Measurements from ENCODE around the gene NKAIN4.

DNA sequence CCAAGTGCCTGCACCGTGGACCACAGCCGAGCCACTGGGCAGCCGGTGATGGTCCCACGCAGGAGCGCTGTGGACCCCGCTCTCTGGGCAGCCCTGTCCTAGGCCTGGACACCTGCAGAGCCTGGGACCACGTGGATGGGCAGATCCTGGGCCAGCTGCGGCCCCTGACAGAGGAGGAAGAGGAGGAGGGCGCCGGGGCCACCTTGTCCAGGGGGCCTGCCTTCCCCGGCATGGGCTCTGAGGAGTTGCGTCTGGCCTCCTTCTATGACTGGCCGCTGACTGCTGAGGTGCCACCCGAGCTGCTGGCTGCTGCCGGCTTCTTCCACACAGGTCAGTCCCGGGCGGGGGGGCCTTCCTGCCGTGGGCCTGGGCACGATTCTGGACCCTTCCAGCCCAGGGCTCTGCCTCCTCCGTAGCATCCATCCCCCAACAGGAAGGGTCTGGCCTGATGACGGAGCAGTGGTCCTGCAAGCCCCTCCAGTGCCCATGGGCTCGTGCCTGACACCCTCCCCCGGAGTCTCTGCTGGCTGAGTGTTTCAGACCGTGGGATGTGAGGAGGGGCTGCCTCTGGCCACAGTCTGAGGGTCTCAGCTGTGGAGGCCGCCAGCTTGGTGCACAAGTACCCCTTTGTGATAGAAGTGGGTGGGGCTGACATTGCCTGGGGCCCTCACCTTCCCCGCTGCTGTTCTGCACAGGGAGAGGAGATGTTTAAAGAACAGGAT, 18.0 kb downstream of the NKAIN4 start:
- TF ChIP-seq, protein P1, sequence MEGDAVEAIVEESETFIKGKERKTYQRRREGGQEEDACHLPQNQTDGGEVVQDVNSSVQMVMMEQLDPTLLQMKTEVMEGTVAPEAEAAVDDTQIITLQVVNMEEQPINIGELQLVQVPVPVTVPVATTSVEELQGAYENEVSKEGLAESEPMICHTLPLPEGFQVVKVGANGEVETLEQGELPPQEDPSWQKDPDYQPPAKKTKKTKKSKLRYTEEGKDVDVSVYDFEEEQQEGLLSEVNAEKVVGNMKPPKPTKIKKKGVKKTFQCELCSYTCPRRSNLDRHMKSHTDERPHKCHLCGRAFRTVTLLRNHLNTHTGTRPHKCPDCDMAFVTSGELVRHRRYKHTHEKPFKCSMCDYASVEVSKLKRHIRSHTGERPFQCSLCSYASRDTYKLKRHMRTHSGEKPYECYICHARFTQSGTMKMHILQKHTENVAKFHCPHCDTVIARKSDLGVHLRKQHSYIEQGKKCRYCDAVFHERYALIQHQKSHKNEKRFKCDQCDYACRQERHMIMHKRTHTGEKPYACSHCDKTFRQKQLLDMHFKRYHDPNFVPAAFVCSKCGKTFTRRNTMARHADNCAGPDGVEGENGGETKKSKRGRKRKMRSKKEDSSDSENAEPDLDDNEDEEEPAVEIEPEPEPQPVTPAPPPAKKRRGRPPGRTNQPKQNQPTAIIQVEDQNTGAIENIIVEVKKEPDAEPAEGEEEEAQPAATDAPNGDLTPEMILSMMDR (IDR thresholded peaks at IDR 0.05) = no peak
- TF ChIP-seq ZFX (IDR thresholded peaks at IDR 0.05; ENCODE audit: borderline replicate concordance) = no peak

All from 22Rv1 (cell line).